Natural killer cell treated with Interleukin-12 subunit alpha and Interleukin-12 subunit beta and Interleukin-15 and Interleukin-18, amount 100 ng/mL, for 72 hours (primary cell): ENCODE data around the gene GSTM5. TPM values are rescaled to one million over a fixed set of nuclear protein-coding genes. Genes with fewer than 3 reads are reported as not detected.
"Not testable (repeated sequence)": the region's sequence is repeated elsewhere in the genome, so short reads cannot be mapped to it uniquely, and the experiment has no call there.

Experiments used
- ATAC-seq, 2 donors: fragments of 150-1000 bp; cut with Tn5 transposase in 1 of 2; sonication (Bioruptor Pico), chemical (Tn5 transposase) in 1 of 2; 2 replicates each; pipeline ENCODE4 v1.10.0; 2021
- DNase-seq: peaks from one replicate; pipeline ENCODE4 v3.0.0; 2022; ENCODE audit warnings: low spot score
- H3K27ac Mint-ChIP-seq, 2 donors: 1 replicate in 1 of 2; 2 replicates in 1 of 2; pipeline ENCODE4 v1.8.0; 2022; ENCODE audit warnings: mixed read lengths in 2 of 2, mild to moderate bottlenecking in 1 of 2, moderate library complexity in 1 of 2
- H3K27me3 Mint-ChIP-seq, 2 donors: 1 replicate in 1 of 2; 2 replicates in 1 of 2; pipeline ENCODE4 v1.8.0; 2022; ENCODE audit warnings: mixed read lengths in 2 of 2
- H3K36me3 Mint-ChIP-seq: one replicate; pipeline ENCODE4 v1.8.0; 2022; ENCODE audit warnings: mixed read lengths
- H3K4me1 Mint-ChIP-seq, 2 donors: 1 replicate in 1 of 2; 2 replicates in 1 of 2; pipeline ENCODE4 v1.8.0; 2022; ENCODE audit warnings: low read depth in 2 of 2, mixed read lengths in 2 of 2, mild to moderate bottlenecking in 1 of 2
- H3K4me3 Mint-ChIP-seq: one replicate; pipeline ENCODE4 v1.8.0; 2022; ENCODE audit warnings: mixed read lengths
- H3K9me3 Mint-ChIP-seq: 2 replicates; pipeline ENCODE4 v1.8.0; 2022; ENCODE audit warnings: mixed read lengths
- total RNA-seq, 2 donors: library from RNA; stranded (reverse); gene quantifications; one replicate each; pipeline ENCODE4 v1.2.3, GENCODE V29; 2022

GSTM5 gene
- not detected for total RNA-seq

DNA sequence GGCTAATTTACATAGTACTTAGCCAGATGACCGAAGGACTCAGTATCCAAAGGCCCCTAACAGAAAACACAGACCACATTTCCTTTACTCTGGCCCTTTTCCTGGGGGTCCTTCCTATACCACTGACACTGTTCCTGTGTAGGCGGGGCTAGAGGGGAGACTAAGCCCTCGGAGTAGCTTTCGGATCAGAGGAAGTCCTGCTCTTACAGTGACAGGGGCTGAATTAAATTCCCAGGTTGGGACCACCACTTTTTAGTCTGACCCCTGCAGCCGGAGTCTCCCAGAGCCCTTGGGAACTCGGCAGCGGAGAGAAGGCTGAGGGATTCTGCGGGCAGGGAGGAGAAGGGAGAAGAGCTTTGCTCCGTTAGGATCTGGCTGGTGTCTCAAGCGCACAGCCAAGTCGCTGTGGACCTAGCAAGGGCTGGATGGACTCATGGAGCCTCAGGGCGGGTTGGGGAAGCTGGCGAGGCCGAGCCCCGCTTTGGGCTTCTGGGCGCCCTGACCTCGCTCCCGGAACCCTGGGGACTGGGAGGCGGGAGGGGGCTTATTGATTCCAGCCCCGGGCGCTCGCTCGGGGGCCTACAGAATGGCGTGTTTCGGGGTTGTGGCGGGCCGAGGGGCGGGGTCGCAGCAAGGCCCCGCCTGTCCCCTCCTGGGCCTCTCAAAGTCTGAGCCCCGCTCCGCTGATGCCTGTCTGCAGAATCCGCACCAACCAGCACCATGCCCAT lies at the start of gene GSTM5:
Gene GSTM5 (plus strand): TSS at position 659 of the 728 bp plus-strand sequence. CDS start 62 bp downstream, at position 721.
- Mint-ChIP-seq H3K27me3 (peaks cover 8 to 12% of the 10 kb centered on the region in 2 donors), H3K36me3 (peaks cover 11% of the 10 kb centered on the region), H3K4me3 (peak within 1 kb of the TSS; percentile 34)
- DNase-seq, H3K27ac Mint-ChIP-seq, H3K4me1 Mint-ChIP-seq, H3K9me3 Mint-ChIP-seq: not testable (repeated sequence)
- ATAC-seq, result peak; percentile 43 to 48

DNA sequence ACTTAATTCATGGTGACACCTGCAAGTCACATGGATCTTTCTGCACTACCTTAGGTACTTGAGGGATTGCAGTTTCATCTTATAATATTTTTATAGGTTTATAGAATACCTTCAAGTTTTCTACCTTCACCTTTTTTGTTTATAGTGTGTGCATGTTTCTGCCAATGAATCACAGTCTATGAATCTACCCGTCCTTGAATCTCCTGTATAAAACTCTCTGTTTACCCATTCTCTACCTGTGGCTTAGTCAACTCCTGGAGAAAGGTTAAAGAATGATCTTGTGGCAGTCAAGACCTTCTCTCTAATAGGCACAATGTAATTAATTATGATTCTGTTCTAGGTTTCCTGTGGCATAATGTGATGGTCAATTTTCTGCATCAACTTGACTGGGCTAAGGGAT lies 47.4 kb upstream of the GSTM5 start:
- Mint-ChIP-seq H3K36me3 (no peaks in the 10 kb centered on the region), H3K4me1 (peaks cover 13 to 14% of the 10 kb centered on the region in 2 donors), H3K9me3 (no peaks in the 10 kb centered on the region), H3K27me3 (no peaks in the 10 kb centered on the region), H3K4me3 (no peak overlapping the region), H3K27ac (no peak overlapping the region)
- ATAC-seq (no peak), DNase-seq (no peak)

DNA sequence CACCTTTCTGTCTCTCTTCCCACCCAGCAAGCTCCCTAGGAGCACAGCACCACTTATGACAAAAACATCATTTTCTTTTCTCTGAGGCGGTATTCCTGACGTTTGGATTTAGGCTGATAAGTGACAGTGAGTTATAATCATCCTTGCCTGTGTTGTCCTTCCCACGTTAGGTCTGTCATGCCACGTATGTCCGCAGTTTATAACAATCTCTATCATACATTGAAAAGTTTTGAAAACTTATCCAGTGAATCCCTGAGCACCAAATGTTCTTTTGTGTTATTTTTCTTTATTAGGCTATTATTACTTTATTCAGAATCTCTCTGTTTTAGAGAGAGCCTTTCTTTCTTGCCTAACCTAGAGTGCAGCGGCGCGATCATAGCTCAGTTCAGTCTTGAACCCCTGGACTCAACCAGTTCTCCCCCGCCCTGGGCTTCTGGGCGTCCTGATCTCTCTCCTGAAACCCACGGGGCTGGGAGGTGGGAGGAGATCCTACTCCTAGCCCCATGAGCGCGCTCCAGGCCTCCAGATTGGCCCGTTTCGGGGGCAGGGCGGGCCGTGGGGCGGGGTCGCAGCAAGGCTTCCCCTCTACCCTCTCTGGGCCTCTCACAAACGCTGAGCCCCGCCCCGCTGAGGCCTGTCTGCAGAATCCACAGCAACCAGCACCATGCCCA lies 44.5 kb upstream of the GSTM5 start, which contains the start of gene GSTM2:
Gene GSTM2 (plus strand): TSS at position 606 of the 671 bp plus-strand sequence. CDS start 59 bp downstream, at position 665.
- Mint-ChIP-seq H3K4me3 (peak within 1 kb of the TSS; percentile 60), H3K36me3 (no peaks in the 10 kb centered on the region), H3K9me3 (no peaks in the 10 kb centered on the region), H3K27ac (peak within 1 kb of the TSS in 1 of 2 donors; percentile 62), H3K4me1 (peaks cover 21 to 26% of the 10 kb centered on the region in 2 donors), H3K27me3 (no peaks in the 10 kb centered on the region)
- peak; percentile 93 to 95 for ATAC-seq
- peak; percentile 69 for DNase-seq

DNA sequence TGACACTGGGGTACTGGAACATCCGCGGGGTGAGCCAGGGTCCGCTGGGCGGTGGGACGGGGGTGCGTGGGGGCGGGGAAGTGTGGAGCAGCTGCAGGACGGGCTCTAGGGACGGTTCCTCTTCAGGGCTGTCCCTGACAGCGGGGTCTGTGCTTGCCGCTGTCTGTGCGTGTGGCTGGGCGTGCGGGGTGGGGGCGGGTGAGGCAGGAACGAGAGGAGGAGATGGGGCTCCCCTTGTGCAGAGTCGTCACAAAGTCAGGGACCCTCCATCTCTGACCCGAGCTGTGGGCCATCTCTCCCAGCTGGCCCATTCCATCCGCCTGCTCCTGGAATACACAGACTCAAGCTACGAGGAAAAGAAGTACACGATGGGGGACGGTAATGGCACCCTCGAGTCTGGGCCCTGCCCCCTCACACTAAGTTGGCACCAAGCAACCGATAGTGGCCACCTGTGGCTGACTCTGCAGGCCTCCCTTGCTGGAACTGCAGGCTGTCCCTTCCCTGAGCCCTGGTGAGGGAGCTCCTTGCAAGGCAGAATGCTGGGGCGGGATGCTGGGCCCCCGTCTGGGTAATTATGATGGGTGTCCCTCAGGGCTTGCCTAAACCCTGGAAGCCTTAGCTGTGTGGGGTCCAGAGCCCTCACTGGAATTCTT lies 43.8 kb upstream of the GSTM5 start:
- DNase-seq, result no peak
- peak overlapping the region; percentile 60 for H3K4me3 Mint-ChIP-seq
- H3K27me3 Mint-ChIP-seq, result no peaks in the 10 kb centered on the region
- no peaks in the 10 kb centered on the region for H3K9me3 Mint-ChIP-seq
- ATAC-seq, result no peak
- no peak overlapping the region for H3K27ac Mint-ChIP-seq
- peaks cover 21 to 26% of the 10 kb centered on the region in 2 donors for H3K4me1 Mint-ChIP-seq
- no peaks in the 10 kb centered on the region for H3K36me3 Mint-ChIP-seq

DNA sequence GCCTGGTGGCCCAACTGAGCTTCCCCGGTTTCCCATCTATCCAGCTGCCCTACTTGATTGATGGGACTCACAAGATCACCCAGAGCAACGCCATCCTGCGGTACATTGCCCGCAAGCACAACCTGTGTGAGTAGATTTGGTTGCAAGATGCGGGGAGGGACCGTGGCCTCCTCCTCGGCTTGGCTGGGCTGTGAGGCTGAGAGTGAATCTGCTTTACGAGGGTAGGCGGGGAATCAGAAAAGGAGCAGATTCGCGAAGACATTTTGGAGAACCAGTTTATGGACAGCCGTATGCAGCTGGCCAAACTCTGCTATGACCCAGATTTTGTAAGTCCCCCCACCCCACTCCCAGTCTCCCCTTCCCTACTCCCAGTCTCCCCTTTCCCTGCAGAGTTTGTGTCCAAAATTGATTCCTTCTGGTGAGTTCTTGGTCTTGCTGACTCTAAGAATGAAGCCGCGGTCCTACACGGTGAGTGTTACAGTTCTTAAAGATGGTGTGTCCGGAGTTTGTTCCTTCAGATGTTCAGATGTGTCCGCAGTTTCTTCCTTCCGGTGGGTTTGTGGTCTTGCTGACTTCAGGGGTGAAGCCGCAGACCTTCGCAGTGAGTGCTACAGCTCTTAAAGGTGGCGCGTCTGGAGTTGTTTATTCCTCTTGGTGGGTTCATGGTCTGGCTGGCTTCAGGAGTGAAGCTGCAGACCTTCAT lies 42.7 kb upstream of the GSTM5 start:
- no peaks in the 10 kb centered on the region for H3K27me3 Mint-ChIP-seq
- H3K9me3 Mint-ChIP-seq, result no peaks in the 10 kb centered on the region
- DNase-seq, result no peak
- peak overlapping the region; percentile 18 to 76 for H3K27ac Mint-ChIP-seq
- H3K36me3 Mint-ChIP-seq, result no peaks in the 10 kb centered on the region
- H3K4me1 Mint-ChIP-seq, result peaks cover 21 to 26% of the 10 kb centered on the region in 2 donors
- peak overlapping the region; percentile 86 for H3K4me3 Mint-ChIP-seq
- ATAC-seq, result peak in 1 of 2 donors; percentile 22

DNA sequence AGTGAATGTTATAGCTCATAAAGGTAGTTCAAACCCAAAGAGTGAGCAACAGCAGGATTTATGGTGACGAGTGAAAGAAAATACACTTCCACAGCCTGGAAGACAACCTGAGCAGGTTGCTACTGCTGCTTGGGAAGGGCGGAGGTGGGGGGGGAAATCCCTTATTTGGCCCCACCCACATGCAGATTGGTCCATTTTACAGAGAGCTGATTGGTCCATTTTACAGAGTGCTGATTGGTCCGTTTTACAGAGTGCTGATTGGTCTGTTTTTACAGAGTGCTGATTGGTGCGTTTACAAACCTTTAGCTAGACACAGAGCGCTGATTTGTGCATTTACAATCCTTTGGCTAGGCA lies 42.1 kb upstream of the GSTM5 start:
- not testable (repeated sequence) for ATAC-seq, H3K9me3 Mint-ChIP-seq, DNase-seq, H3K36me3 Mint-ChIP-seq, H3K27me3 Mint-ChIP-seq
- Mint-ChIP-seq H3K4me3 (peak overlapping the region; percentile 86), H3K4me1 (peaks cover 21 to 26% of the 10 kb centered on the region in 2 donors), H3K27ac (peak overlapping the region; percentile 18 to 76)

DNA sequence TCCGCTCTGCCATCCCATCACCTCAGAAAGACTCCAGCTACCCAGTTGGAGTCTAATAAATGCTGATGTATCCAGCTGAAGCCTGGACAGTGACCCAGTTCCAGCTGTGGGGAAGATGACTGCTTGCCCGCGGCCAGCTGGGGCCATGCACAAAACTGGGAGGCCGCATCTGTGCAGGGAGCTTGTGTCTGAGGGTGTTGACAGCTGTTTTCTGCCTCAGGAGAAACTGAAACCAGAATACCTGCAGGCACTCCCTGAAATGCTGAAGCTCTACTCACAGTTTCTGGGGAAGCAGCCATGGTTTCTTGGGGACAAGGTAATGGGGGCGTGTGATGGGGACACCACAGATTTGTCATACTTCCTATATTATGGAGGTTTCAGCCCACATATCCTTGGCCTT lies 41.0 kb upstream of the GSTM5 start:
- DNase-seq (no peak), ATAC-seq (no peak)
- H3K4me3 Mint-ChIP-seq, result peak overlapping the region; percentile 9
- H3K27me3 Mint-ChIP-seq, result no peaks in the 10 kb centered on the region
- H3K27ac Mint-ChIP-seq, result no peak overlapping the region
- peaks cover 21 to 26% of the 10 kb centered on the region in 2 donors for H3K4me1 Mint-ChIP-seq
- no peaks in the 10 kb centered on the region for H3K9me3 Mint-ChIP-seq
- no peaks in the 10 kb centered on the region for H3K36me3 Mint-ChIP-seq

DNA sequence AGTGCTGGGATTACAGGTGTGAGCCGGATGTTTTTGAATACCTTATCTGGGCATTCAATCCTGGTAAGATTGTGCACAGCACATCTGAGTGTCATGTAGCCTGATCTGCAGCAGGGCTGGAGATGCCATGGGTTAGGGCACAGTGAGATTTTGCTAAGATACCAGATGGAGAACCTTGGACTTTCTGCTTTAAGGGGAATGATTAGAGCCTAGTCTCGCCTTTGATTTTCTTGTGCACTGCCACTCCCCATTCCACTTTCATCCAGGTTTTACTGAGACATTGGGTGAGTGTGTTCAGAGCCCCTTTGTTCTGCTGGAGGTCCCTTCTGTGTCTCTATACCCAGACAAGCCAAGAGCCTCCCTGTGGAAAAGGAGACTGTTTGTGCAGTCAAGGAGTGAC lies 38.2 kb upstream of the GSTM5 start:
- not testable (repeated sequence) for H3K27ac Mint-ChIP-seq, DNase-seq, H3K4me3 Mint-ChIP-seq, ATAC-seq, H3K27me3 Mint-ChIP-seq, H3K9me3 Mint-ChIP-seq, H3K36me3 Mint-ChIP-seq
- H3K4me1 Mint-ChIP-seq, result peaks cover 15 to 21% of the 10 kb centered on the region in 2 donors

DNA sequence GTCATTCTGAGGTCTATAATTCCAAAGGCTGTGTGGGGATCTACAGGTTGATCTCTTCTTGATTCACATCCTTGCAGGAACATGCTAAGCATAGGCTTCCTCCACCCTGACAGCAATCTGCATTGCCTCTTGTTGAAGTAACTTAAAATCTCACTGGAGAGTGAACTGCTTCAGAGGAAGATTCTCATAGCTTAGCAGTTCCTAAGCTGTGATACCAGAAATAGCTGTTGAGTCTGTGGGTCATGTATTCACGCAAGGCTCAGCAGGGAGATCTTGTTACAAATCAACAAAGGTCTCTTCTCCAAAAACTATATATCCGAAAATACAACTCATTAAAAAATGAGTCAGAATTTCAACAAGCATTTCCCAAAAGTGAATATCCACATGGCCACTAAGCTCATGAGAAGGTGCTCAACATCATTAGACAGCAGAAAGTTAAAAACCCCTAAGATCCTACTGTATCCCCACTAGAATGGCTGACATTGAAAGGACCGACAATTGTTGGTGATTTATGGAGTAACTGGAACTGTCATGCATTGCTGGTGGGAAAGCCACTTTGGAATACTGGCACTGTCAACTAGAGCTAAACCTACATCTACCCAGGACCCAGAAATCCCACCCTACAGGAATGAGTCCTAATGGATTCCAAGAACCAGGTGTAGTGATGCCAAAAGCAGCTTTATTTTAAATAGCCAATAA lies 35.2 kb upstream of the GSTM5 start:
- not testable (repeated sequence) for H3K36me3 Mint-ChIP-seq, H3K4me1 Mint-ChIP-seq, DNase-seq, H3K27ac Mint-ChIP-seq, ATAC-seq, H3K9me3 Mint-ChIP-seq, H3K27me3 Mint-ChIP-seq, H3K4me3 Mint-ChIP-seq

DNA sequence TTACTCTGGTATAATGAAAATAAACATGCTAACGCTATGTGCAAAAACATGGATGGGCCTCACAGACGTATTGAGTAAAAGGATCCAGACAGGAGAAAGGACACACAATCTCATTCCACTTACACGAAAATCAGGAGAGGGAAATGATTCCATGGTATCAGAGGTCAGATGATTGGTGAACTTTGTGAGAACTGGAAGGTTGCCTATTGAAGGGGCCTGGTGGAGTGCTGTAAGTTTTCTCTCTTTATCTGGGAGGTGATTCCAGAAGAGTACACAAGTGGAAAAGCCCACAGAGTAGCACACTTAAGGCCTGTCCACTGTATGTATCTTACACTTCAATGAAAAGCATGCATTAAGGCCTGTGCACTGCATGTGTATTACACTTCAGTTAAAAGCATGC lies 34.6 kb upstream of the GSTM5 start:
- H3K36me3 Mint-ChIP-seq, result no peaks in the 10 kb centered on the region

DNA sequence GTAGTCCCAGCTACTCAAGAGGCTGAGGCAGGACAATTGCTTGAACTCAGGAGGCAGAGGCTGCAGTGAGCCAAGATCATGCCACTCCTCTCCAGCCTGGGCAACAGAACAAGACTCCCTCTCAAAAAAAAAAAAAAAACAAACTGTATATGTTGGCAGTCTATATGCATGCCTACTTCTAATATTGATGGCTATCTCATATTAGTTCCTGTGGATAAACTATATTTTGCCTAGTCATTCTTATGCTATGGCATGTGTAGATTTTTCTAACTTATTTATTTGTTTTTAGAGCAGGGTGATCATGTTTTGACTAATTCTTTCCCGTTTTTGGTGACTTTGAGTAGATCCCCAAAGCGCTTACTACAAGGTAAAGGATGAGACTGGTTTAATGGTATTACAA lies 33.4 kb upstream of the GSTM5 start:
- not testable (repeated sequence) for H3K4me1 Mint-ChIP-seq, H3K27me3 Mint-ChIP-seq, H3K9me3 Mint-ChIP-seq, H3K4me3 Mint-ChIP-seq, H3K36me3 Mint-ChIP-seq, ATAC-seq, DNase-seq, H3K27ac Mint-ChIP-seq

More for the DNA sequence above, 34.6 kb upstream of the GSTM5 start:
- ATAC-seq, result no peak
- no peak for DNase-seq
- H3K27ac Mint-ChIP-seq, result no peak overlapping the region
- H3K4me1 Mint-ChIP-seq, result no peaks in the 10 kb centered on the region
- no peaks in the 10 kb centered on the region for H3K27me3 Mint-ChIP-seq
- H3K4me3 Mint-ChIP-seq, result no peak overlapping the region
- no peaks in the 10 kb centered on the region for H3K9me3 Mint-ChIP-seq

DNA sequence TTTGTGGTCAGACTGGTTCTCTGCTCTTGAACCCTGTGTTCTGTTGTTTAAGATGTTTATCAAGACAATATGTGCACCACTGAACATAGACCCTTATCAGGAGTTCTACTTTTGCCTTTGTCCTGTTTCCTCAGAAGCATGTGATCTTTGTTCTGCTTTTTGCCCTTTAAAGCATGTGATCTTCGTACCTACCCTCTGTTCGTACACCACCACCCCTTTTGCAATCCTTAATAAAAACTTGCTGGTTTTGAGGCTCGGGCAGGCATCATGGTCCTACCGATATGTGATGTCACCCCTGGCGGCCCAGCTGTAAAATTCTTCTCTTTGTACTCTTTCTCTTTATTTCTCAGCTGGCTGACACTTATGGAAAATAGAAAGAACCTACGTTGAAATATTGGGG lies 27.3 kb upstream of the GSTM5 start:
- H3K4me3 Mint-ChIP-seq, H3K36me3 Mint-ChIP-seq, H3K27ac Mint-ChIP-seq, DNase-seq, H3K4me1 Mint-ChIP-seq, H3K9me3 Mint-ChIP-seq, ATAC-seq, H3K27me3 Mint-ChIP-seq: not testable (repeated sequence)

DNA sequence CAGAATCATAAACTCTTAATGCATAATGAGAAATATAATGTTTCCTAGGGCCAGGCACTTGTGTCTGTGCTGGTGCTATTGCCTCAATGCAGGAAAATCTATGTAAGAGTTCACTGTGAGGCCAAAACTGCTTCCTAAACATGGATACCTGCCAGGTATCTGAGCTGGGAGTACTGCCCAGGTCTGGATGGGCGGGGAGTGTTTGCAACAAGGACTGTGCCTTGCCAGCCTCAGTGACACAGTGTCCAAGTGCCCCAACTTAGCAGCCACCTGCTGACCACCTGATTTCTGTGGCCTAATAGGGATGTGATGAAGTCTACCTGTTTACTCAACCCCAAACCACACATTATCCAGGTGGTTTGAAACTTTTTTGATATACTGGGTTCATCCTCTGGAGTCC lies 26.7 kb upstream of the GSTM5 start:
- H3K4me3 Mint-ChIP-seq, DNase-seq, ATAC-seq, H3K9me3 Mint-ChIP-seq, H3K4me1 Mint-ChIP-seq, H3K27me3 Mint-ChIP-seq, H3K27ac Mint-ChIP-seq, H3K36me3 Mint-ChIP-seq: not testable (repeated sequence)
